DMS153 (cell line): ENCODE data around the gene UPK1A.

Experiments
- DNase-seq: peaks from one replicate; lab custom pipeline; 2025; lab: John Stamatoyannopoulos, UW

UPK1A gene

GRCh38 chr19:35693422-35693821 is 27.1 kb downstream of the UPK1A start:
- no peak for DNase-seq

- DNase-seq, result peak; percentile 77
Measured at GRCh38 chr19:35693835-35694599, 27.7 kb downstream of the UPK1A start.

DNA sequence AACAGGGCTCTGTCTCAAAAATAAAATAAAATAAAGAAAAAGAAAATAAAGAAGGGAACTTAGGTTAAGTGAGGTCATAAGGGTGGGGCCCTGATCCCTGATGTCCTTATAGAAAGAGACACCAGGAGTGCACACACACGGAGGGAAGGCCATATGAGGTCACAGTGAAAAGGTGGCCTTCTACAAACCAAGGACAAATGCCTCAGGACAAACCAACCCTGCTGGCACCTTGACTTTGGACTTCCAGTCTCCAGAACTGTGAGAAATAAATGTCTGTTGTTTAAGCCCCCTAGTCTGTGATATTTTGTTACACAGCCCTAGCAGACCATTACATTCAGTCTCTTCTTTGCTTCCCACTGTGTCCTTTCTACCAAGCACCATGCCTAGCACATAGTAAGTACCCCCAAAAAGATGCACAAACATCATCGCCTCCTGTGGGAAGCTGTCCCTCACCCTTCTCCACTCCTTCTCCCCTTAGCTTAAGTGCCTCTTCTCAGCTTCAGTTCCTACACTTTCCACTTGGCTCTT is 29.6 kb downstream of the UPK1A start:
- DNase-seq, result no peak

GRCh38 chr19:35696835-35697234 is 30.5 kb downstream of the UPK1A start:
- DNase-seq, result no peak

GRCh38 chr19:35702223-35703012 is 36.1 kb downstream of the UPK1A start:
- DNase-seq, result peak; percentile 97

DNA sequence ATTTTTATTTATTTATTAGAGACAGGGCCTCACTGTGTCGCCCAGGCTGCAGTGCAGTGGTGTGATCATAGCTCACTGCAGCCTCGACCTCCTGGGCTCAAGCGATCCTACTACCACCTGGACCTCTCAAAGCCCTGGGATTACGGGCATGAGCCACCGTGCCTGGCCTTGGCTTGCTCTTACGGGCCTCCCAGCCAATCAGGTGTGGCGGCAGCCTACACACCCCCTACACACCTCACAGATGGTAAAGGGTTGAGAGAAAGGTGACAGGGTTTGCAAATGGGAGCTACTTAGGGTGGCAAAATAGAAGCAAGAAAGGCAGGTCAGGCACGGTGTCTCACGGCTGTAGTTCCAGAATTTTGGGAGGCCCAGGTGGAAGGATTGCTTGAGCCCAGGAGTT is 37.0 kb downstream of the UPK1A start:
- no peak for DNase-seq

DNA sequence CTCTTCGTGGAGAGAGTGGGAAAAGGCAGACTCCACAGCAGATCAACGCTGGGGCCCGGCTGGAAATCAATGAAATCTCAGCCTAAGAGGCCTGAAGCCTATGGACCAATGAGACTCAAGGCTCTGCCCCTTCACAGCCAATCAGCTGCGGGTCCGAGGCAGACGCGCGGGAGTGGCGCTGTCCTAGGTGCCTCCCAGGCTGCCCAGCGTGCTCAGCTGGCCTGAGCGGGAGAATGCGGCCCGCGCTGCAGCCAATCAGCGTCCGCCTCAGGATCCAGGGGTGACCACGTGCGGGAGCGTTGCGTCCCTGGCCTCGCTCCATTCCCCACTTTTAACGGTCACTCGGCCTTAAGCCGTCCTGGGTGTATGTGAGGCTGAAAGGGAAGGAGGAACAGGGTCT is 37.9 kb downstream of the UPK1A start, which contains the start of gene ZBTB32:
Gene ZBTB32, plus strand, starts transcription at position 341 of the 400 bp plus-strand sequence. CDS start 10,069 bp downstream, outside the sequence.
- peak; percentile 62 for DNase-seq

GRCh38 chr19:35708391-35708790 is 42.1 kb downstream of the UPK1A start:
- DNase-seq, result no peak

DNA sequence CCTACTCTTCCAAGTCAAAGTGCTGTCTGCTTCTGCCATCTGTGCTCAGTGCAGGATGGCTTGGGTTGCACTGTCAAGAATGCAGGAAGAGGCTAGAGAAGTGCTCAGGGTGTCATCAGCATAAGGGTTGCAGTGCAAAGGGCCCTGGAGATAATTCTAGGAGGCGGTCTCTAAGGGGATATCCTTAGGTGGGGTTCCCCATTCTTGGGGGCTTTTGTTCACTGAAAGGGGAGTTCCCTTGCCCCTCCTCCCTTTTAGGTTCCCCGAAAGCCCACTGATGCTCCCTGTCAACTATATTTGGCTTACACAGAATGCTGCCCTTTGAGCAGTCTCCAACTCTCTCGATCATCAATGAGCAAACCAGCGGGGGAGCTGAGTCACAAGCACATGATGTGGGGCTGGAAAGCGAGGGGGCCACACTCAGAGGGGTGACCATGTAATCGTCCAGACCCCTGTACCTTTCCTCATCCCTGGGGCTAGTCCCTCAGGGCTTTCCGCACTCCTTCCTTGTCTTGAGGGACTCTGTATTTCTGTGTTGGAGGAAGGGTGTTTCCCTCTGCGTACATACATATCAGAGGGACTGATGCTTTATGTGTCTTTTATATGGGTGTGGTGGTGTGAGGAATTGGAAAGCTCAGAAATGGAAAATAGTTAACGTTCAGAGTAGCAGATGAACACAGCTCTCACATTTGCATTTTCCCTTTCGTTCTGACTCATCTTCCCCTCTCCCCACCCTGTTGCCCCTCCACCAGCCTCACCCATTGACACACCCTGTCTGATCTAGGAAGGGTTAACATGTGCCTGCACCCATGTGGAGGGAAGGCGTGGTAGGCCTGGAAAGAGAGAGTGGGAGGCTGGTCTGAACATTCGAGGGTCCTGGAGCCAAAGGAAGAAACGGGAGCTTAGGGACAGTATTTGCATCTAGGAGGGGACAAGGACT is 44.7 kb downstream of the UPK1A start:
- no peak for DNase-seq

DNA sequence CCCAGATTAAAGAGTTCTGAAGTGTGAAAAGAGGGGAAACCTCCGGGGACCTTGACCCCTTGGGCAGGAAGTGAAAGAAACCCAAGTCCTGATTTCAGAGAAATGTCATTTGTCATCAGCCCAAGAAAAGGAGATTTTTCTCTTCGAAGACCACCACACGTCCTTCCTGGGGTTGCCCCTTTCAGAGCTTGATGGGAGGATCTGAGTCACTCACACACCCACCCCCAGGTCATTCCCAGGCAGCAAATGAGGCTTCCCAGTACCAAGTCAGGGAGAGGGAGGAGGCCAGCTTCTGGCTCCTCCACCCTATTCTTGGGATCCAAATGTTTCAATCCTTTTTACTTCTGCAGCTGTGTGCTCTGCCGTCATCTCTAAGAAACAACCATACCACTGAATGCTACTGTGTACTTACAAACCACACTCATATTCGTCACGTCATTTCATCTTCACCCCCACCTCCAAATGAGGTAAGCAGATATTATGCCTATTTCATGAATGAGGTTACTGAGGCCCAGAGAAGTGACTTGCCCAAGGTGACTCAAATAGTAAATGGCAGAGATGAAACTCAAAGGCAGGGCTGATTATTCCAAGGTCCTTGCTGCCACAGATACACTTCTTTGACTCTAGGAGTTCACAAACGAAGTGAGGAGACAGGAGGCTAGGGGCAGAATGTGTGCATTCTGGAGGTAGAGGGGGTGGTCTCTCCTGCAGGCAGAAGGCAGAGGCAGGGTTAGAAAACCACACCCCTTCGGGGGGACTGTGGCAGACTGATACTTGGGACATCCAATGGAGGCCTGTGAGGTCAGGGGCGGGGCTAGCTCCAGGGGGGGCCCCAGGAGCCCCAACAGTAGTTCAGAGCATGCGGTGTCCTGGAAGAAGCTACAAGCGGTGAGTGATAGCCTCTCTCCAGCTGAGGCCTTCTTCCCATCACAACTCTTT is 46.5 kb downstream of the UPK1A start:
- no peak for DNase-seq

DNA sequence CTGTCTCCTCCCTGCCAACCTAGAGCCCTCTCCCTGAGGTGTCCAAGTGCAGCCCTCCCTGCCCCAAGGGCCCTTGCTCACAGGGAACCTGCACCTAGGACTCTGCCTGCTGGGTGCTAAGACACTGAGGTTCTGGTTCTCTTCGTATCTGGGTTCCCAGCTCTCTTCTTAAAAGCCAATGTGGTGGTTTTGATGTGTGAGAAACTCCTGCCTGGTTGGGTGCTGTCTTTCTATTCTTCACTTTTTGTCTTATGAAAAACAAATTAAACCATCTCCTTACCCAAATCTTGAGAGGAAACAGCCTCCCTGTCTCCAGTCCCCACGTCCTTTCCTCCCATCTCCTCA is 47.2 kb downstream of the UPK1A start:
- DNase-seq, result no peak

- DNase-seq, result no peak
Measured at GRCh38 chr19:35713904-35714495, 47.7 kb downstream of the UPK1A start.

DNA sequence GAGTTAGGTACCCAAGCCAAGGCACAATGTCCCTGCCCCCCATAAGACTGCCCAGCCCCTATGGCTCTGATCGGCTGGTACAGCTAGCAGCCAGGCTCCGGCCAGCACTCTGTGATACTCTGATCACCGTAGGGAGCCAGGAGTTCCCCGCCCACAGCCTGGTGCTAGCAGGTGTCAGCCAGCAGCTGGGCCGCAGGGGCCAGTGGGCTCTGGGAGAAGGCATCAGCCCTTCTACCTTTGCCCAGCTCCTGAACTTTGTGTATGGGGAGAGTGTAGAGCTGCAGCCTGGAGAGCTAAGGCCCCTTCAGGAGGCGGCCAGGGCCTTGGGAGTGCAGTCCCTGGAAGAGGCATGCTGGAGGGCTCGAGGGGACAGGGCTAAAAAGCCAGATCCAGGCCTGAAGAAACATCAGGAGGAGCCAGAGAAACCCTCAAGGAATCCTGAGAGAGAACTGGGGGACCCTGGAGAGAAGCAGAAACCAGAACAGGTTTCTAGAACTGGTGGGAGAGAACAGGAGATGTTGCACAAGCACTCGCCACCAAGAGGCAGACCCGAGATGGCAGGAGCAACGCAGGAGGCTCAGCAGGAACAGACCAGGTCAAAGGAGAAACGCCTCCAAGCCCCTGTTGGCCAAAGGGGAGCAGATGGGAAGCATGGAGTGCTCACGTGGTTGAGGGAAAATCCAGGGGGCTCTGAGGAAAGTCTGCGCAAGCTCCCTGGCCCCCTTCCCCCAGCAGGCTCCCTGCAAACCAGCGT is 48.5 kb downstream of the UPK1A start:
- no peak for DNase-seq

DNA sequence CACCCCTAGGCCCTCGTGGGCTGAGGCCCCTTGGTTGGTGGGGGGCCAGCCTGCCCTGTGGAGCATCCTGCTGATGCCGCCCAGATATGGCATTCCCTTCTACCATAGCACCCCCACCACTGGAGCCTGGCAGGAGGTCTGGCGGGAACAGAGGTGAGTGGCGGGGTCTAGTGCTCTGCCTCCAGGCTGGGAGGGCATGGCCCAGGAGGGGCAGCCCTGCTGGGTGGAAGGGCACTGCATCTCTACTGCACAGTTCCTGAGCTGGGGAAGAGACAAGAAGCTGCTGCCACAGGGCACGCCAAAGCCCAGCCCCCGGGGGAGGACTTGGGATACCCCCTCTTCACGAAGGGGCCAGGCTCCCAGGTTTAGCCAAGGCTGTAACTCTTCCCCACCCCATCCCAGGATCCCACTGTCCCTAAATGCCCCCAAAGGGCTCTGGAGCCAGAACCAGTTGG is 49.1 kb downstream of the UPK1A start:
- no peak for DNase-seq

DNA sequence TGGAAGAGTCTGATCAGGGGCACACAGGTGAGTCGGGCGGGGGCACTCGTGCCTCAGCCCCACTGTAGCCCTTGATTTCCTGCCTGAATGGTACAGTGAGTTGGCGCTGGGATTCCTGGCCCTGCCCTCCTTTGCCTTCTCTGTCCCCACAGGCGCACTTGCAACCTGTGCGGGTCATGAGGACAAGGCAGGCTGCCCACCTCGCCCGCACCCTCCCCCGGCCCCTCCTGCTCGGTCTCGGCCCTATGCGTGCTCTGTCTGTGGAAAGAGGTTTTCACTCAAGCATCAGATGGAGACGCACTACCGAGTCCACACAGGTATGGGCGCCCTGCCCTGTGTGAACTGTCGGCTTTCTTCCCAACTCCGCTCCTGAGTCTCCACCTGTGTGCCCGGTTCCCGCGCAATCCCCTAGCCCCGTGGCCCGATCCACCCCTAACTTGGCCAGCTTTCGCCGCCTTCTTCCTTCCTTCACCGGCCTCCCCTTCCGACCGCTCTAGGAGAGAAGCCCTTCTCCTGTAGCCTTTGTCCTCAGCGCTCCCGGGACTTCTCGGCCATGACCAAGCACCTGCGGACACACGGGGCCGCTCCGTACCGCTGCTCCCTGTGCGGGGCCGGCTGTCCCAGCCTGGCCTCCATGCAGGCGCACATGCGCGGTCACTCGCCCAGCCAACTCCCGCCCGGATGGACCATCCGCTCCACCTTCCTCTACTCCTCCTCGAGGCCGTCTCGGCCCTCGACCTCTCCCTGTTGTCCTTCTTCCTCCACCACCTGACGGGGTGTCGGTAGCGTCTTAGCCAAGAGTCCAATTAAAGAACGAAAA is 49.9 kb downstream of the UPK1A start:
- DNase-seq, result no peak

DNA sequence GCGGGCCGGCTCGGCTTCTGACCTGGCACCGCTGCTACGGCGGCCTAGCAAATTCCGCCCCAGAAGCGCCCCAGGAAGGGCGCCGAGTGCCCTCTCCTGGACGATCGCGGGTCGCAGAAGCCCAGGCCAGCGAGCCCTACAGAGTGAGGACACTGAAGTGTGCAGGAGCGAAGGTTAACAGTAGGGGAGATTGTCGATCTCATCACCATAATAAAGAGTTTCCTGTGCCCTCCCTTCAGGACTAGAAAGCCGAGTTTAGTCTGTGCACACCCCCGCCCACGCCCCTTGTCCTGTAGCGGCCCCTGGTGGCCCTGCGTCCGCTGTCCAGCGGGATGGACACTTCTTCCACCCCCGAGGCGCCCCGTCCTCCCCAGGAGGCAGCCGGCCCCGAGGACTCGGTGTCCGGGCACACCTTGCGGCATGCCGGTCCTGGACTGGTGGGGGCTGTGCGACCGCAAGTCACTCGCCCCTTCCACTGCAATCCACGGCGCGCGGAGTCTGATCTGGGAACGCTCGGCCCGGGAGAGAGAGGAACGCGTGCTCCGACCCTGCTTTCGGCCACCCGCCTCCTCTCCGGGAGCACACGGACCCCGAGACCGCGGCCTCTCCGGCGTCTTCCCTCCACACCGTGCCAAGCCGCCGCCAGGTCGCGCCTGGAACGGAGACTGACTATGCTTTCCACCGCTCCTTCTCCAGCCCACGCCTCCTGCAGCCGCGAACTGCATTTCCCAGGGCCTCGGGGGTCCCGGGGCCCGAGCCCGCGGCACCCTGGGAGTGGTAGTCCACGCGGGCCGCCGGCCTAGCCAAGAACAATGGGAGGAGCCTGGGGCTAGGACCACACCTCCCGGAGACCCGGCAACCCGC is 50.7 kb downstream of the UPK1A start:
- DNase-seq, result peak; percentile 94

- no peak for DNase-seq
Measured at GRCh38 chr19:35717665-35718344, 51.5 kb downstream of the UPK1A start, which contains the start of gene KMT2B. TSS of gene KMT2B (plus strand) at chr19:35718003. CDS start at chr19:35718019, 16 bp downstream.
